Measurements from ENCODE around the gene DNAJC11. TPM values are rescaled to one million over a fixed set of nuclear protein-coding genes. Genes with fewer than 3 reads are reported as not detected.

DNAJC11 gene
- total and polyA plus RNA-seq, 2 donors from 2014 or later = 44.6 to 49.8 TPM

DNA sequence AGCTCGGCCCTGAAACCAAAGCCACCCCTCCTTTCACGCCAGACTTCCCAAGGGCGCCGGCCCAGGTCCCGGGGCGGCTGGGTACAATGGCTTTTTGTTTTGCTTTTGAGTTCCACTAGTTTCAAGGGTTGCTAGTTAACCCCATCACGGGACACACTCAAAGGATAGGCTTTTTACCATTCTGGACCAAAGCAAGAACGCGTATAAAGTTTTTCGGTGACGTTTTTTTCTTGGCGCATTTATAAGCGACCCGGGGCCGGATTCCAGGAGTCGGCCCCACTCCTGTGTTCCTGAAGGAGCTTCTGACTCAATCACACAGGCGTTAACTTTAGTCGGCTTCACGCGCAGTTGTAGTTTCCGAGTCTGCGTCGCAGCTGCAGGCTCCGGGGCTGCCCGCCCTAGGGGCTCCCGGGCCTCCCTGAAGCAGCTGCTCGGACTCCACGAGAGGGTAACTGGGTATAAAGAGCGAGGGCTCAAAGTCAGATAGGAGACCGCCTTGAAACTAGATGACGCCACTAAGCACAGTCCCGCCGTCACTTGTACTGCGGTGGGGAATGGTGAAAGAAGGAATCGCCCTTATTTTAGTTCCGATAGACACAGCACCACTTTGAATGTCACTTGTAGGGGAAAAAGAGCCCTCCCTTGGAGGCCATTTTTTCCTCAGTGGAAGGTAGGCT, 98.2 kb downstream of the DNAJC11 start:
- peak overlapping the region in 2 of 3 donors; percentile 82 to 87 for H3K9ac ChIP-seq (ENCODE audit: low read length in 3 of 3)
- intact Hi-C loops (cut with DNase I) = no loop called here
- H3K9me3 ChIP-seq (ENCODE audit: control insufficient read depth in 2 of 3, insufficient read depth in 1 of 3, low read length in 3 of 3) = no peaks in the 10 kb centered on the region
- H3K36me3 ChIP-seq (ENCODE audit: control insufficient read depth in 2 of 3, insufficient read depth in 3 of 3, low read length in 3 of 3) = peaks cover 0 to 4% (median 0%) of the 10 kb centered on the region in 3 donors
- no peak for FAIRE-seq
- TF ChIP-seq, protein P1, sequence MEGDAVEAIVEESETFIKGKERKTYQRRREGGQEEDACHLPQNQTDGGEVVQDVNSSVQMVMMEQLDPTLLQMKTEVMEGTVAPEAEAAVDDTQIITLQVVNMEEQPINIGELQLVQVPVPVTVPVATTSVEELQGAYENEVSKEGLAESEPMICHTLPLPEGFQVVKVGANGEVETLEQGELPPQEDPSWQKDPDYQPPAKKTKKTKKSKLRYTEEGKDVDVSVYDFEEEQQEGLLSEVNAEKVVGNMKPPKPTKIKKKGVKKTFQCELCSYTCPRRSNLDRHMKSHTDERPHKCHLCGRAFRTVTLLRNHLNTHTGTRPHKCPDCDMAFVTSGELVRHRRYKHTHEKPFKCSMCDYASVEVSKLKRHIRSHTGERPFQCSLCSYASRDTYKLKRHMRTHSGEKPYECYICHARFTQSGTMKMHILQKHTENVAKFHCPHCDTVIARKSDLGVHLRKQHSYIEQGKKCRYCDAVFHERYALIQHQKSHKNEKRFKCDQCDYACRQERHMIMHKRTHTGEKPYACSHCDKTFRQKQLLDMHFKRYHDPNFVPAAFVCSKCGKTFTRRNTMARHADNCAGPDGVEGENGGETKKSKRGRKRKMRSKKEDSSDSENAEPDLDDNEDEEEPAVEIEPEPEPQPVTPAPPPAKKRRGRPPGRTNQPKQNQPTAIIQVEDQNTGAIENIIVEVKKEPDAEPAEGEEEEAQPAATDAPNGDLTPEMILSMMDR (IDR thresholded peaks at IDR 0.05; ENCODE audit: borderline replicate concordance, extremely low read depth, insufficient read depth) = no peak
- peaks cover 5 to 30% (median 17%) of the 10 kb centered on the region in 3 donors for H3K4me1 ChIP-seq (ENCODE audit: control insufficient read depth in 2 of 3, insufficient read depth in 2 of 3, low read depth in 1 of 3, low read length in 3 of 3)
- peak overlapping the region; percentile 99 for H3K27ac ChIP-seq (ENCODE audit: low read depth in 2 of 2, low read length in 2 of 2)
- H3K27me3 ChIP-seq (ENCODE audit: control insufficient read depth, insufficient read depth, low read length) = no peaks in the 10 kb centered on the region
- DNase-seq = peak; percentile 69 to 89 (median 86)
- peak overlapping the region; percentile 50 to 99 (median 74) for H3K4me3 ChIP-seq (ENCODE audit: low read length in 3 of 3)

DNA sequence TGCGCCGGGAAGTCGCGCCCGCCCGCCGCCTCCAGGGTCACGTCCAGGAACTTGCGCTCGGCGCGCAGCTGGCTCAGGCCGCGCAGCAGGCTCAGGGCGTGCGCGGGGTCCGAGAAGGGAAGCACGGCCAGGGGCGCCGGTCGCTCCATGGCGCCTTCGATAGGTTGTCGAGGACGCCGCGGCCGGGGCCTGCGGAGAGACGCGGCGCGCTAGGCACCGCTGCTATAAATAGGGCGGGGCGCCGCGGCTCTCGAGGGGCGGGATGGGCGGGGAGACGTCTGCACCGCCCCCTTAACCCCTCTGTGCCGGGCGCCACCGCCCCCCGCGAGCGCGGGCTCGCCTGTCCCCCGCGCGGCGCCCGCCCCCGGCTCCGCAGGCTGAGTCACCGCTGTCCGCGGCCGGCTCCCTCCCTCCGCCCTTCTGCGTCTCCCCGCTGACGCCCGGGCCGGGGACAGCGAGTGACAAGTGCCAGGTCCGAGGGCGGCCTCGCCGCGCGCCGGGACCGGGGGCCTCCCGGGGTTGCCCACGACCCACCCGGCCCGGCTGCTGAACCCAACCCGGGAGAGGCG, 98.9 kb downstream of the DNAJC11 start, which contains the start of gene KLHL21:
Gene KLHL21, minus strand, starts transcription at position 201 of the 569 bp plus-strand sequence. Its CDS starts 52 bp downstream, at position 149.
- no peaks in the 10 kb centered on the region for H3K27me3 ChIP-seq (ENCODE audit: control insufficient read depth, insufficient read depth, low read length)
- no peaks in the 10 kb centered on the region for H3K9me3 ChIP-seq (ENCODE audit: control insufficient read depth in 2 of 3, insufficient read depth in 1 of 3, low read length in 3 of 3)
- intact Hi-C loops (cut with DNase I) = no loop called here
- DNase-seq (peak; percentile 85 to 98 (median 91)), FAIRE-seq (no peak)
- peaks cover 5 to 32% (median 17%) of the 10 kb centered on the region in 3 donors for H3K4me1 ChIP-seq (ENCODE audit: control insufficient read depth in 2 of 3, insufficient read depth in 2 of 3, low read depth in 1 of 3, low read length in 3 of 3)
- H3K36me3 ChIP-seq (ENCODE audit: control insufficient read depth in 2 of 3, insufficient read depth in 3 of 3, low read length in 3 of 3) = peaks cover 0 to 7% (median 3%) of the 10 kb centered on the region in 3 donors
- peak within 1 kb of the TSS; percentile 60 to 99 (median 95) for H3K4me3 ChIP-seq (ENCODE audit: low read length in 3 of 3)
- peak within 1 kb of the TSS; percentile 99 for H3K27ac ChIP-seq (ENCODE audit: low read depth in 2 of 2, low read length in 2 of 2)
- H3K9ac ChIP-seq (ENCODE audit: low read length in 3 of 3) = peak within 1 kb of the TSS; percentile 24 to 95 (median 93)
- TF ChIP-seq, protein P1 (IDR thresholded peaks at IDR 0.05; ENCODE audit: borderline replicate concordance, extremely low read depth, insufficient read depth) = no peak

DNA sequence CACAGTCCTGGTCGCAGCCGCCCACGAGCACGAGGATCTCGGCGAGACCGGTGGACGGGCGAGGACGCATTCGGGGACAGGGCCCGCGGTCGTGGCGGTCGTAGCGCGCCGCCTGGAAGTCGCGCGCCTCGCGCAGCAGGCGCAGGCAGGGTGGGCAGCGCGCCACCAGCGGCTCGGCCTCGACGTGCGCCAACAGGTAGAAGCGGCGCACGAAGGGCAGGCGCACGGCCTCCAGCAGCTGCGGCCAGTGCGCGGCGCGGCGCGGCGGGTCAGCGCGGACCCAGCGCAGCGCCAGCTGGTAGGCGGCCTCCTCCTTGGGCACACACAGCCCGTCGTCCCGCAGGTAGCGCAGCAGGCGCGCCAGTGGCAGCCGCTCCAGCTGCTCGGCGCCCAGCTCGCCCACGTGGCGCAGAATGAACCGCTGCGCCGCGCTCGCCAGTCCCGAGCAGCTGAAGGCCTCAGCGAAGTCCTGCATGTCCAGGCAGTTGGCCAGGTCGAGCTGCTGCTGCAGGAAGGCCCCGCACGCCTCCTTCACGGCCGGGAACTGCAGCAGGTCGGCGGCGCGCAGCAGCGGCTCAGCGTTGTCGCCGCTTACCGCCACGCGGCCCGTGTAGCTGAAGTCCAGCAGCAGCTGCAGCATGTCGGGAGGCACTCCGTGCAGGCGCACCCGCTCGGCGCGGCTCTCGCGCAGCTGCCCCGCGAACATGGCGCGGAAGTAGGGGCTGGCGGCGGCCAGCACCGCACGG, 99.5 kb downstream of the DNAJC11 start:
- DNase-seq = peak; percentile 33 to 89 (median 60)
- Histone ChIP-seq H3K27me3 (ENCODE audit: control insufficient read depth, insufficient read depth, low read length) (no peaks in the 10 kb centered on the region), H3K4me3 (ENCODE audit: low read length in 3 of 3) (peak overlapping the region; percentile 60 to 99 (median 95)), H3K4me1 (ENCODE audit: control insufficient read depth in 2 of 3, insufficient read depth in 2 of 3, low read depth in 1 of 3, low read length in 3 of 3) (peaks cover 5 to 39% (median 22%) of the 10 kb centered on the region in 3 donors), H3K9me3 (ENCODE audit: control insufficient read depth in 2 of 3, insufficient read depth in 1 of 3, low read length in 3 of 3) (no peaks in the 10 kb centered on the region), H3K36me3 (ENCODE audit: control insufficient read depth in 2 of 3, insufficient read depth in 3 of 3, low read length in 3 of 3) (peaks cover 0 to 14% (median 9%) of the 10 kb centered on the region in 3 donors), H3K9ac (ENCODE audit: low read length in 3 of 3) (peak overlapping the region; percentile 24 to 95 (median 93)), H3K27ac (ENCODE audit: low read depth in 2 of 2, low read length in 2 of 2) (peak overlapping the region; percentile 98 to 99)
- intact Hi-C loops (cut with DNase I) = no loop called here
- TF ChIP-seq, protein P1 (IDR thresholded peaks at IDR 0.05; ENCODE audit: borderline replicate concordance, extremely low read depth, insufficient read depth) = no peak
- no peak for FAIRE-seq
